OCI-LY1 (cell line): ENCODE data around the gene ARHGAP10.

Experiments
- EZH2 ChIP-seq: fragments of 200-600 bp; sonication (generic), shearing (Covaris generic); IDR thresholded peaks from 2 replicates; pipeline ENCODE4 v1.8.0; 2017; ENCODE audit warnings: borderline replicate concordance, mixed run types, mild to moderate bottlenecking, antibody characterized with exemption, low read length, moderate library complexity, mixed read lengths
- TF ChIP-seq, protein P1 (sequence below): fragments of 200-600 bp; sonication (generic), shearing (Covaris generic); IDR thresholded peaks from 2 replicates; pipeline ENCODE4 v1.5.1; 2017; ENCODE audit warnings: mild to moderate bottlenecking, antibody characterized with exemption, low read length, moderate library complexity, mixed read lengths

DNA sequence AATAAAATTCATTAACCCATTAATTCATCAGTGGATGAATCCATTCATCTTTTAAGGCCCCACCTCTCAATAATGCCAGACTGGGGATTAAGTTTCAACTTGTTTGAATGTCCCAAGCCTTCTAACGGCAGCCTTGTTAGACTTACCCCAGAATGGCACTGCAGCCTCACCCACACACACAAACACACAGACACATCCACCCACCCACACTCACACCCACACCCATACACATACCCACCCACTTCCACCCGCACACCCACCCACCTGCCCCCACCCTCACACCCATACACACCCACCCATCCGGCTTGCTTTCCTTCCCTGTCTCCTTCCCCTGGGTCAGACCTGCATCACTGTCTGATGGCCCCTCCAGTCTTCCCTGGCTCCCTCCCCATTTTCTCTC lies 102.6 kb downstream of the ARHGAP10 start:
- TF ChIP-seq, protein P1, sequence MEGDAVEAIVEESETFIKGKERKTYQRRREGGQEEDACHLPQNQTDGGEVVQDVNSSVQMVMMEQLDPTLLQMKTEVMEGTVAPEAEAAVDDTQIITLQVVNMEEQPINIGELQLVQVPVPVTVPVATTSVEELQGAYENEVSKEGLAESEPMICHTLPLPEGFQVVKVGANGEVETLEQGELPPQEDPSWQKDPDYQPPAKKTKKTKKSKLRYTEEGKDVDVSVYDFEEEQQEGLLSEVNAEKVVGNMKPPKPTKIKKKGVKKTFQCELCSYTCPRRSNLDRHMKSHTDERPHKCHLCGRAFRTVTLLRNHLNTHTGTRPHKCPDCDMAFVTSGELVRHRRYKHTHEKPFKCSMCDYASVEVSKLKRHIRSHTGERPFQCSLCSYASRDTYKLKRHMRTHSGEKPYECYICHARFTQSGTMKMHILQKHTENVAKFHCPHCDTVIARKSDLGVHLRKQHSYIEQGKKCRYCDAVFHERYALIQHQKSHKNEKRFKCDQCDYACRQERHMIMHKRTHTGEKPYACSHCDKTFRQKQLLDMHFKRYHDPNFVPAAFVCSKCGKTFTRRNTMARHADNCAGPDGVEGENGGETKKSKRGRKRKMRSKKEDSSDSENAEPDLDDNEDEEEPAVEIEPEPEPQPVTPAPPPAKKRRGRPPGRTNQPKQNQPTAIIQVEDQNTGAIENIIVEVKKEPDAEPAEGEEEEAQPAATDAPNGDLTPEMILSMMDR = no peak
- no peak for TF ChIP-seq EZH2
